BE2C (cell line): Measurements from ENCODE around the gene PCIF1.

Source experiments
- DNase-seq: peaks from one replicate; pipeline ENCODE4 v3.0.0-alpha.2; 2020
- H3K27me3 ChIP-seq: fragments of 250-450 bp; sonication (Bioruptor Pico); 2 replicates; pipeline ENCODE4 v1.5.1; 2020; ENCODE audit warnings: mild to moderate bottlenecking
- H3K36me3 ChIP-seq: fragments of 250-450 bp; sonication (Bioruptor Pico); 2 replicates; pipeline ENCODE4 v1.5.1; 2020; ENCODE audit warnings: mild to moderate bottlenecking
- H3K4me1 ChIP-seq: fragments of 250-450 bp; sonication (Bioruptor Pico); 2 replicates; pipeline ENCODE4 v1.5.1; 2020
- H3K4me3 ChIP-seq: 2 replicates; pipeline ENCODE4 v1.5.1; 2011; ENCODE audit warnings: low read depth, low read length
- H3K9me3 ChIP-seq: fragments of 250-450 bp; sonication (Bioruptor Pico); 2 replicates; pipeline ENCODE4 v1.5.1; 2020
- TF ChIP-seq, protein P1 (sequence below): IDR thresholded peaks from 2 replicates; pipeline ENCODE4 v1.5.1; 2012; ENCODE audit warnings: mild to moderate bottlenecking, low read depth, low read length

Gene PCIF1

DNA sequence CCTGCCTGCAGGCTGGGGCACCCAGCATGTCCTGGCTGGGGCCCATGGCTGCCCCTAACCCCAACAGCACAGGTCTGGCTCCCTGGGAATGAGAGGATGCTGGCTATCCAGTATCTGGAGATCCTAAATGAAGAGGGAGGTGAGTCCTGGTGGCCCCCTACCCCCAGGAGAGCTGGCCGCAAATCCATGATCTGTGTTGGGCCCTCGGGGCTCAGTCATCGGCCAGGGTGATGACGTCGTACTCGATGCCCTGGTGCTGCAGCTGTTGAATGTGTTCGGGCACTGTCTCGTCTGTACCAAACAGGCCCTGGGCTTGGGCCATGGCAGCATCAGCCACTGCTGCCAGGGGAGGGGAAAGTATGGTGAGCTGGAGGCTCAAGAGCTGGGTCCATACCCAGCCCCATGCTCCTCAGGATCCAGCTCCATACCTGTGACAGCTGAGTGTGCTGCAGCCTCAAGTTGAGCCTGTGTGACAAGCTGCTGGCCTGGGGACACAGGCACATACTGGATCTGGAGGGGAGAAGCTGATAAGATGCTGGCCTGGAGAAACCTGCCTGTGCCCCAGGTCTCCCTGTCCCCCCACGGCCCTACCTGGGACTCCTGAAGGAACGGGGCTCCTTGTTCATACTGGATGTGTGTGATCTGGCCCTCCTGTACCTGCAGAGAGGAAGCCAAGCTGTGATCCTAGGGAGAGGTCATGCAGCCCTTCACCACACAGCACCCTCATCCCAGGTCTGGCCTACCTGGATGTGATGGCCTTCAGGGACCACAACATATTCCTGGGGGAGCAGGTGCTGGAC is 14.5 kb downstream of the PCIF1 start:
- Histone ChIP-seq H3K9me3 (no peaks in the 10 kb centered on the region), H3K36me3 (peaks cover 94% of the 10 kb centered on the region), H3K4me1 (no peaks in the 10 kb centered on the region), H3K4me3 (no peak overlapping the region), H3K27me3 (no peaks in the 10 kb centered on the region)
- DNase-seq: peak; percentile 40
- TF ChIP-seq, protein P1, sequence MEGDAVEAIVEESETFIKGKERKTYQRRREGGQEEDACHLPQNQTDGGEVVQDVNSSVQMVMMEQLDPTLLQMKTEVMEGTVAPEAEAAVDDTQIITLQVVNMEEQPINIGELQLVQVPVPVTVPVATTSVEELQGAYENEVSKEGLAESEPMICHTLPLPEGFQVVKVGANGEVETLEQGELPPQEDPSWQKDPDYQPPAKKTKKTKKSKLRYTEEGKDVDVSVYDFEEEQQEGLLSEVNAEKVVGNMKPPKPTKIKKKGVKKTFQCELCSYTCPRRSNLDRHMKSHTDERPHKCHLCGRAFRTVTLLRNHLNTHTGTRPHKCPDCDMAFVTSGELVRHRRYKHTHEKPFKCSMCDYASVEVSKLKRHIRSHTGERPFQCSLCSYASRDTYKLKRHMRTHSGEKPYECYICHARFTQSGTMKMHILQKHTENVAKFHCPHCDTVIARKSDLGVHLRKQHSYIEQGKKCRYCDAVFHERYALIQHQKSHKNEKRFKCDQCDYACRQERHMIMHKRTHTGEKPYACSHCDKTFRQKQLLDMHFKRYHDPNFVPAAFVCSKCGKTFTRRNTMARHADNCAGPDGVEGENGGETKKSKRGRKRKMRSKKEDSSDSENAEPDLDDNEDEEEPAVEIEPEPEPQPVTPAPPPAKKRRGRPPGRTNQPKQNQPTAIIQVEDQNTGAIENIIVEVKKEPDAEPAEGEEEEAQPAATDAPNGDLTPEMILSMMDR: no peak

DNA sequence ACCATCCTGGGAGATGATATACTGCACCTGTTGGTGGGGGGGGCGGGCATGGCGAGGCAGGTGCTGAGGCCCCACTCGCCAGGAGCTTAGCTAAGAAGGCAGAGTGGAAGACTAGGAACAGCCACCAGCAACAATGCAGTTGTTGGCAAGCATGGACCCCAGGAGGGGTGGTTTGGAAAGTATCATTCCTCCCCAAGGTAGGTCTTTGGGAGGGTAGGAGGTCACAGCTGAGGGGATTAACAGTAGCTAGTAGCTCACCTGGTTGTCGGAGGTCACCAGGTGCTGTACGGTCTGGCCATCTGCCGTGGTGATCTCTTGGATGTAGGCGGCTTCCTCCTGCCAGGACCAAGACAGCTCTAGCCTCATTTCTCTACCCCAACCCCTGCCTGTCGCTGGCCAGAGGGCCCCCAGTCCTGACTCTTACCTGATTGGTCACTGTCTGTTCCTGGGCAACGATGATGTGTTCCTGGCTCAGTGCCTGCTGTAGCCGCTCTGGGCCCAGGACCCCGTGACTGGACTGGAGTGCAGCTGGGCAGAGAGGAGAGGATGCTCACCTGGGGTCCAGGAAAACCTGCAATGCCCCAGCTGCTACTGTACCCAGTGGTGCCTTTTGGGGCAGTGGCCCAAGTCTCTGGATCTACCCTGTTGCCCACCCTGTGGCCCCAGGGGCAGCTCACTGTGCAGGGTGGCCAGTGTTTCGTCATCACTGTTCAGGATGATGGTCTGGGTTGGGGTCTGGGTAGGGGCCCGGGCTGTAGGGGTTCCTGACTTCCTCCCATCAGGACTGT is 15.3 kb downstream of the PCIF1 start:
- Histone ChIP-seq H3K9me3 (no peaks in the 10 kb centered on the region), H3K4me1 (no peaks in the 10 kb centered on the region), H3K27me3 (no peaks in the 10 kb centered on the region), H3K36me3 (peaks cover 86% of the 10 kb centered on the region), H3K4me3 (no peak overlapping the region)
- DNase-seq: no peak
- TF ChIP-seq, protein P1: no peak

DNA sequence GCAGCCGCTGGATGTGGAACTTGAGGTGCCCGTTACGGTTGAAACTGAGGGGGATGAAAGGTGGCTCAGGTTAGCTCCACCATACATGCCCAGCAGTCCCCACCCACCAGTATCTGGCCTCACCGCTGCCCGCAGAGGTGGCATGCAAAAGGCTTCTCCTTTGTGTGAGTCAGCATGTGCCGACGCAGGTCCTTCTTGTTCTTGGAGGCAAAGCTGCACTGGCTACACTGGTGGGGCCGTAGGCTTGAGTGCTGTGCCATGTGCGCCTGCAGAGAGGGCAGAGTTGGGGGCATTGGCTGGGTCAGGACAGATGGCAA is 15.8 kb downstream of the PCIF1 start:
- H3K36me3 ChIP-seq: peaks cover 80% of the 10 kb centered on the region
- H3K4me1 ChIP-seq: no peaks in the 10 kb centered on the region
- no peaks in the 10 kb centered on the region for H3K9me3 ChIP-seq
- no peak for DNase-seq
- no peak overlapping the region for H3K4me3 ChIP-seq
- TF ChIP-seq, protein P1: no peak
- no peaks in the 10 kb centered on the region for H3K27me3 ChIP-seq

DNA sequence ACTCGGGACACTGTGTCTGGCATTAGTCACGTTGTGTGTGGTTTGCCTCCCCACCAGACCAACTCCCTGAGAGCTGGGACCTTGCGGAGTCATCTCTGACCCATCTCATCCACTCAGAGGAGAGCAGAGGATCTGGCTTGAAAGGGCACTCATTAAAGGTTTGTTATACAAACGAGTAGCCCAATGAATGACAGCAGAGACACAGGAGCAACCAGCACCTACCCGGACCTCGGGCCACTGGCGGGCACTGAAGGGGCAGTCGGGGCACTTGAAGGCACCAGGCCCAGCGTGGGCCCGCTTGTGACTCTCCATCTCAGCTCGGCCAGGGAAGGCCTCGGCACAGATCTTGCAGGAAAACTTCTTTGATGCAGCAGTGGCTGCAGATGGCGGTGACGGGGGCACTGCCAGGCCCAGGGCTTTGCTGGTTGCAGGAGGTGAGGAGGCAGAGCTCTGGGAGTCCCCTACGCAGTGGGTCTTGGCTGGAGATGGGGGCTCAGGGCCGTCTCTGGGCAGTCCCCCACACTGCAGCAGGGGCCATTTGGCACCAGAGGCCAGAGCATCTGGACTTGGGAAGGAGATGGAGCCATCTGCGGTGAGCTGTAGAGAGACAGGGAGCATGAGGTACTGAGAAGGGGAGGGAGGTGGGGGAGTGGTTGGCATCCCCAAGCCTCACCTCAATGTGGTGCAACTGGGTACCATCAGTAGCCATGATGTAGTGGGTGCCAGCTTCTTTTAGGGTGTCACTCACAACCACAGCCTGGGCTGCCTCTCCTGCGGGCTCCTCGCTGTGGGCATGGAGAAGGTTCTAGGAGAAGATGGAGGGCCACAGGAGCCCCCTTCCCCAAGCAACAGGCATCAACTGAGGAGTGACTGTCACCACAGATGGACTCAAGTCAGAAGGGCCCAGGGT is 17.7 kb downstream of the PCIF1 start:
- Histone ChIP-seq H3K4me3 (no peak overlapping the region), H3K9me3 (no peaks in the 10 kb centered on the region), H3K36me3 (peaks cover 65% of the 10 kb centered on the region), H3K27me3 (no peaks in the 10 kb centered on the region), H3K4me1 (no peaks in the 10 kb centered on the region)
- DNase-seq: no peak
- TF ChIP-seq, protein P1: no peak

DNA sequence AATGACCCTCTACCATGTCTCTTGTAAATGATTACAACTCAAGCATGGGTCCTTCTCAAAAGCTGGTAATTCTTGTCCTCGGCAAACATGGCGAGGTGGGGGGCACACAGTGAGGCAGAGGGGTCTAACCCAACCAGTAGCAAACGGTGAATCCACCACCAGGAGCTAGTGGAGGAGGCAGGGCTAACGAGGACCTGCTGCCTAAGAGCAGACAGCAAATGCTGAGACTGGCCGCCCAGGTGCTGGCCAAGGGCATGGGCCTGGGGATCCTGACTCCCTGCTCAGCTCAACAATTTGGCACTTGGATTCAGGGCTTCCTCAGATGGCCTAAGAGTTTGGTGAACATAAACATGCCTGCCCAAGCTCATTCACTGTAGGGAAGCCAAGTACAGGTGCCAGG is 18.4 kb downstream of the PCIF1 start:
- TF ChIP-seq, protein P1: no peak
- peaks cover 62% of the 10 kb centered on the region for H3K36me3 ChIP-seq

More for the DNA sequence above, 18.4 kb downstream of the PCIF1 start:
- Histone ChIP-seq H3K27me3 (no peaks in the 10 kb centered on the region), H3K4me1 (no peaks in the 10 kb centered on the region), H3K9me3 (no peaks in the 10 kb centered on the region), H3K4me3 (no peak overlapping the region)
- DNase-seq: no peak
